Ovary (tissue), 3 donors: ENCODE results near the gene UBFD1.

Source experiments
- CTCF ChIP-seq, 3 donors: fragments of 450-650 bp in 2 of 3; fragments of 200-600 bp in 1 of 3; IDR thresholded peaks; one replicate each; pipeline versions ENCODE4 v1.5.1 to v1.8.0; 2016 to 2022; ENCODE audit warnings: antibody characterized with exemption in 3 of 3, mild to moderate bottlenecking in 1 of 3
- POLR2A ChIP-seq: fragments of 450-650 bp; IDR thresholded peaks from one replicate; pipeline ENCODE4 v1.6.1; 2017; ENCODE audit warnings: antibody characterized with exemption, mild to moderate bottlenecking, moderate library complexity
- donor health status: DM: no; HTN: no; CAD: no.

- no peak for TF ChIP-seq POLR2A
- TF ChIP-seq CTCF (IDR thresholded peaks at IDR 0.05) = no peak
Observed at GRCh38 chr16:23544436-23544835, 13.1 kb upstream of the UBFD1 start.
